ENCODE data around the gene TRIM25.

DNA sequence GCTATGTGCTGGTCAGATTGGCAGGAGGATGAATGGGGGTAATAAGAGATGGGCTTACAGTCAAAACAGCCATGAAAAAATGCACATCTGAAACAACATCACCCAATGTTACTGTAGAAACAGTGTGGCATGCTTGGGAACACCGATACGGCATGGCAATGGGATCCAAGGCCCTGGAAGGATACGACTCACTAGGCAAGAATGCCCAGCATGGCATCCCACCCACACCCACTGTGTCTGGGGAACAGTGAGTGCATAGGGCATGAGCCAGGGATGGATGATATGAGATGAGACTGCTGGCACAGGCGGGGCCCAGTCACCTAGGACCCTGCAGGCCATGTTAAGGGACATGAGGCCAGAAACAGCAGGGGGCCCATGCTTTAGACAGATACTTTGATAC lies 11.5 kb downstream of the TRIM25 start:
- TF ChIP-seq, protein P1, sequence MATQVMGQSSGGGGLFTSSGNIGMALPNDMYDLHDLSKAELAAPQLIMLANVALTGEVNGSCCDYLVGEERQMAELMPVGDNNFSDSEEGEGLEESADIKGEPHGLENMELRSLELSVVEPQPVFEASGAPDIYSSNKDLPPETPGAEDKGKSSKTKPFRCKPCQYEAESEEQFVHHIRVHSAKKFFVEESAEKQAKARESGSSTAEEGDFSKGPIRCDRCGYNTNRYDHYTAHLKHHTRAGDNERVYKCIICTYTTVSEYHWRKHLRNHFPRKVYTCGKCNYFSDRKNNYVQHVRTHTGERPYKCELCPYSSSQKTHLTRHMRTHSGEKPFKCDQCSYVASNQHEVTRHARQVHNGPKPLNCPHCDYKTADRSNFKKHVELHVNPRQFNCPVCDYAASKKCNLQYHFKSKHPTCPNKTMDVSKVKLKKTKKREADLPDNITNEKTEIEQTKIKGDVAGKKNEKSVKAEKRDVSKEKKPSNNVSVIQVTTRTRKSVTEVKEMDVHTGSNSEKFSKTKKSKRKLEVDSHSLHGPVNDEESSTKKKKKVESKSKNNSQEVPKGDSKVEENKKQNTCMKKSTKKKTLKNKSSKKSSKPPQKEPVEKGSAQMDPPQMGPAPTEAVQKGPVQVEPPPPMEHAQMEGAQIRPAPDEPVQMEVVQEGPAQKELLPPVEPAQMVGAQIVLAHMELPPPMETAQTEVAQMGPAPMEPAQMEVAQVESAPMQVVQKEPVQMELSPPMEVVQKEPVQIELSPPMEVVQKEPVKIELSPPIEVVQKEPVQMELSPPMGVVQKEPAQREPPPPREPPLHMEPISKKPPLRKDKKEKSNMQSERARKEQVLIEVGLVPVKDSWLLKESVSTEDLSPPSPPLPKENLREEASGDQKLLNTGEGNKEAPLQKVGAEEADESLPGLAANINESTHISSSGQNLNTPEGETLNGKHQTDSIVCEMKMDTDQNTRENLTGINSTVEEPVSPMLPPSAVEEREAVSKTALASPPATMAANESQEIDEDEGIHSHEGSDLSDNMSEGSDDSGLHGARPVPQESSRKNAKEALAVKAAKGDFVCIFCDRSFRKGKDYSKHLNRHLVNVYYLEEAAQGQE (IDR thresholded peaks at IDR 0.05; ENCODE audit: low read depth) = no peak
- TF ChIP-seq EP300 (IDR thresholded peaks at IDR 0.05; ENCODE audit: borderline replicate concordance) = no peak
- no peak for TF ChIP-seq TAF1 (IDR thresholded peaks at IDR 0.05; ENCODE audit: low read depth)
- TF ChIP-seq, protein P2, sequence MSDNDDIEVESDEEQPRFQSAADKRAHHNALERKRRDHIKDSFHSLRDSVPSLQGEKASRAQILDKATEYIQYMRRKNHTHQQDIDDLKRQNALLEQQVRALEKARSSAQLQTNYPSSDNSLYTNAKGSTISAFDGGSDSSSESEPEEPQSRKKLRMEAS (IDR thresholded peaks at IDR 0.05) = no peak
